Transverse colon (tissue), 4 donors: Measurements from ENCODE around the gene TJP3. TPM values are rescaled to one million over a fixed set of nuclear protein-coding genes. Genes with fewer than 3 reads are reported as not detected.

Experiments used
- DNase-seq: peaks from one replicate; pipeline ENCODE4 v3.0.0-alpha.2; 2019
- H3K27ac ChIP-seq, 4 donors: fragments of 200-600 bp; sonication (generic); 2 replicates each; pipeline ENCODE4 v1.5.1; 2016 to 2018; ENCODE audit warnings: inconsistent platforms in 4 of 4
- H3K27me3 ChIP-seq: fragments of 200-600 bp; sonication (generic); 2 replicates; pipeline ENCODE4 v1.5.1; 2017; ENCODE audit warnings: inconsistent platforms
- H3K36me3 ChIP-seq, 4 donors: fragments of 200-600 bp; sonication (generic); 2 replicates each; pipeline ENCODE4 v1.5.1; 2017 to 2019; ENCODE audit warnings: inconsistent platforms in 4 of 4
- H3K4me1 ChIP-seq, 4 donors: fragments of 200-600 bp; sonication (generic); 2 replicates each; pipeline ENCODE4 v1.5.1; 2017 to 2020; ENCODE audit warnings: inconsistent platforms in 4 of 4
- H3K4me3 ChIP-seq, 4 donors: fragments of 200-600 bp; sonication (generic); 1 replicate in 1 of 4; 2 replicates in 3 of 4; pipeline versions ENCODE4 v1.5.1 to v1.6.1; 2017 to 2019; ENCODE audit warnings: inconsistent platforms in 4 of 4
- H3K9me3 ChIP-seq, 2 donors: fragments of 200-600 bp; sonication (generic); 2 replicates each; pipeline ENCODE4 v1.5.1; 2017 to 2019; ENCODE audit warnings: inconsistent platforms in 2 of 2
- EP300 ChIP-seq: sonication (generic); formaldehyde crosslinking; IDR thresholded peaks from one replicate; pipeline ENCODE4 v1.6.1; 2017; ENCODE audit warnings: antibody characterized with exemption, low read depth
- POLR2A ChIP-seq: fragments of 450-650 bp; IDR thresholded peaks from one replicate; pipeline ENCODE4 v1.6.1; 2016; ENCODE audit warnings: antibody characterized with exemption, mild to moderate bottlenecking, moderate library complexity
- POLR2AphosphoS5 ChIP-seq, 3 donors: sonication (generic); formaldehyde crosslinking; IDR thresholded peaks; one replicate each; pipeline ENCODE4 v1.6.1; 2016; ENCODE audit warnings: antibody characterized with exemption in 3 of 3
- WGBS, 2 donors: methylation state at CpG; one replicate each; pipeline ENCODE4 v1.1.5; 2018; ENCODE audit warnings: low coverage in 1 of 2; 5-methylcytosine and 5-hydroxymethylcytosine counted together
- in situ Hi-C, 4 donors: fragments of 200-750 bp; cut with MboI; loops; one replicate each; pipeline versions ENCODE4 v1.15.0 to v1.15.1; 2017; ENCODE audit warnings: low sequenced_read_pairs in 3 of 4, low pct_ligation_motif_present in 1 of 4, low pct_unique_long_range_greater_than_20kb in 1 of 4
- intact Hi-C: fragments of 100-400 bp; cut with DNase I; formaldehyde crosslinking; loops from one replicate; pipeline ENCODE4 v1.15.1; 2023; ENCODE audit warnings: low total_unique reads
- total RNA-seq, 4 donors: library from RNA; depleted of rRNA; stranded (reverse); fragments of >200 nt; gene quantifications; one replicate each; pipeline ENCODE4 v1.1.0, GENCODE V29; 2016
- TF ChIP-seq, protein P1 (sequence below), 5 experiments: fragments of 200-600 bp in 3 of 5; fragments of 450-650 bp in 2 of 5; sonication (generic) in 3 of 5; IDR thresholded peaks; 1 replicate in 2 of 5; 2 replicates in 3 of 5; pipeline ENCODE4 v1.5.1; 2016 to 2017; ENCODE audit warnings: antibody characterized with exemption in 5 of 5, inconsistent platforms in 3 of 5, mild to moderate bottlenecking in 2 of 5, moderate library complexity in 1 of 5

TJP3 gene
- total RNA-seq, 4 donors from 2014 or later = 234 to 894 (median 282) TPM

DNA sequence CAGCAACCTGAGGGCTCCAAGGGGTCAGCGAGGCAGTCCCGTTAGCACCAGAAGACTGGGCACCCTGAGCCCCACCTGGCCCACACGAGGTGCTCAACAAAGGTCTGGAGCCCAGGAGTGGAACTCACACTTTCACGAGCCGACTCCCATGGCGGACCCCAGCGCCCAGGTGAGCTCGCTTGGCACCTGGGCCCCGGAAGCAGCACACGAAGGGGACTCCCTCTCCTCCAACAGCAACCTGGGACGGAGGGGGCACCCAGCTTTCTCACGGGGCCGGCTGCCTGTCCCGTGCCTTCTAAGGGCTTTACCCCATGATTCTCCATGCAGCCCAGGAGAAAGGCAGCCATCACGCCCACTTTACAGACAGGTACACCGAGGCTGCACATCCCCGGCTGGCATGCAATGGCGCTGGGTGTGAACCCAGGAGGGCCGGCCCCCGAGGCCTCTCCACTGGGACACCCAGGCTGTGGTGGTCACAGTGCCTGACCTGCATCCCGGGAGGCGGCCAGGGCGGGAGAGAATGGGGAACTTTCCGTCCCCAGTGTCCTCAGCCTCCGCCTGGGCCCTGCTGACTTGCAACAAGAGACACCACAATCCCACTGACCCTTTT lies 13.0 kb upstream of the TJP3 start:
- WGBS, 2 donors = 96% methylated on average over 25 of the region's 25 CpGs; no CpG with 5 or more reads in 1 of the 2 donors
- no peaks in the 10 kb centered on the region for H3K36me3 ChIP-seq
- H3K4me1 ChIP-seq = peaks cover 10 to 29% (median 18%) of the 10 kb centered on the region in 4 donors

GRCh38 chr19:3695986-3696659 lies 12.1 kb upstream of the TJP3 start:
- intact Hi-C loops (no loop called here), in situ Hi-C loops (no loop called here)
- Histone ChIP-seq H3K4me1 (peaks cover 10 to 34% (median 22%) of the 10 kb centered on the region in 4 donors), H3K36me3 (no peaks in the 10 kb centered on the region), H3K27me3 (no peaks in the 10 kb centered on the region), H3K9me3 (no peaks in the 10 kb centered on the region), H3K27ac (peak overlapping the region in 1 of 4 donors; percentile 84), H3K4me3 (no peak overlapping the region)
- no peak for DNase-seq
- WGBS, 2 donors = 80 to 88% methylated on average over 6 to 23 of the region's 23 CpGs
- TF ChIP-seq POLR2AphosphoS5 (IDR thresholded peaks at IDR 0.05) (no peak), EP300 (no peak), POLR2A (no peak)
- TF ChIP-seq, protein P1, sequence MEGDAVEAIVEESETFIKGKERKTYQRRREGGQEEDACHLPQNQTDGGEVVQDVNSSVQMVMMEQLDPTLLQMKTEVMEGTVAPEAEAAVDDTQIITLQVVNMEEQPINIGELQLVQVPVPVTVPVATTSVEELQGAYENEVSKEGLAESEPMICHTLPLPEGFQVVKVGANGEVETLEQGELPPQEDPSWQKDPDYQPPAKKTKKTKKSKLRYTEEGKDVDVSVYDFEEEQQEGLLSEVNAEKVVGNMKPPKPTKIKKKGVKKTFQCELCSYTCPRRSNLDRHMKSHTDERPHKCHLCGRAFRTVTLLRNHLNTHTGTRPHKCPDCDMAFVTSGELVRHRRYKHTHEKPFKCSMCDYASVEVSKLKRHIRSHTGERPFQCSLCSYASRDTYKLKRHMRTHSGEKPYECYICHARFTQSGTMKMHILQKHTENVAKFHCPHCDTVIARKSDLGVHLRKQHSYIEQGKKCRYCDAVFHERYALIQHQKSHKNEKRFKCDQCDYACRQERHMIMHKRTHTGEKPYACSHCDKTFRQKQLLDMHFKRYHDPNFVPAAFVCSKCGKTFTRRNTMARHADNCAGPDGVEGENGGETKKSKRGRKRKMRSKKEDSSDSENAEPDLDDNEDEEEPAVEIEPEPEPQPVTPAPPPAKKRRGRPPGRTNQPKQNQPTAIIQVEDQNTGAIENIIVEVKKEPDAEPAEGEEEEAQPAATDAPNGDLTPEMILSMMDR (IDR thresholded peaks at IDR 0.05) = no peak

More for the DNA sequence above, 13.0 kb upstream of the TJP3 start:
- Histone ChIP-seq H3K4me3 (no peak overlapping the region), H3K9me3 (no peaks in the 10 kb centered on the region), H3K27me3 (no peaks in the 10 kb centered on the region), H3K27ac (no peak overlapping the region)
- in situ Hi-C loops (no loop called here), intact Hi-C loops (no loop called here)
- no peak for DNase-seq
- TF ChIP-seq, protein P1 (IDR thresholded peaks at IDR 0.05) = no peak

DNA sequence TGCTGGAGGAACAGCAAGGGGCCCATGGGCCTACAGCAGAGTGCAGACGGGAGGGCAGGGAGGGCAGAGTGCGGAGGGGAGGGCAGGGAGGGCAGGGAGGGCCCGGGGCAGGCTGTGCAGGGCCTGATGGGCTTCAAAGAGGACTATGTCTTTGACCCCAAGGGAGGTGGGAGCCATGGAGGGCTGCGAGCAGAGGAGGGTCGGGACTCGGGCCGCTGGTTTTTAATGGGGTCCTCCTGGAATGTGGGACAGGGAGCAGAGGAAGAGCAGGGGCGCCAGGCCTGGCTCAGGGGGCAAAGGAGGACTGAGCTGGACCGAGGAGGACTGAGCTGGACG lies 11.6 kb upstream of the TJP3 start:
- Histone ChIP-seq H3K4me1 (peaks cover 10 to 34% (median 22%) of the 10 kb centered on the region in 4 donors), H3K27ac (peak overlapping the region in 3 of 4 donors; percentile 84 to 93 (median 90))

GRCh38 chr19:3697094-3697493 lies 11.1 kb upstream of the TJP3 start:
- no peaks in the 10 kb centered on the region for H3K9me3 ChIP-seq
- intact Hi-C loops = no loop called here

More for the DNA sequence above, 11.6 kb upstream of the TJP3 start:
- H3K4me3 ChIP-seq = no peak overlapping the region
- in situ Hi-C loops = no loop called here
- no peaks in the 10 kb centered on the region for H3K9me3 ChIP-seq
- H3K36me3 ChIP-seq = no peaks in the 10 kb centered on the region
- TF ChIP-seq POLR2A (no peak), POLR2AphosphoS5 (IDR thresholded peaks at IDR 0.05) (no peak), EP300 (no peak)
- TF ChIP-seq, protein P1 (IDR thresholded peaks at IDR 0.05) = no peak
- no peak for DNase-seq
- intact Hi-C loops = no loop called here
- H3K27me3 ChIP-seq = no peaks in the 10 kb centered on the region
- 87 to 100% methylated on average over 1 to 10 of the region's 10 CpGs for WGBS, 2 donors

More at GRCh38 chr19:3697094-3697493, 11.1 kb upstream of the TJP3 start:
- H3K36me3 ChIP-seq = no peaks in the 10 kb centered on the region
- WGBS, 2 donors = 92 to 96% methylated on average over 7 to 30 of the region's 30 CpGs
- peaks cover 10 to 34% (median 22%) of the 10 kb centered on the region in 4 donors for H3K4me1 ChIP-seq
- peak overlapping the region in 3 of 4 donors; percentile 84 to 93 (median 90) for H3K27ac ChIP-seq
- no peak overlapping the region for H3K4me3 ChIP-seq
- DNase-seq = no peak
- in situ Hi-C loops = no loop called here
- no peaks in the 10 kb centered on the region for H3K27me3 ChIP-seq
- TF ChIP-seq POLR2AphosphoS5 (IDR thresholded peaks at IDR 0.05) (no peak), EP300 (no peak), POLR2A (no peak)
- TF ChIP-seq, protein P1 (IDR thresholded peaks at IDR 0.05) = no peak
